GM21367 (cell line): ENCODE results near the gene CLIP1.

Experiments
- ATAC-seq: cut with Tn5 transposase; IDR thresholded peaks from one replicate; pipeline ENCODE4 v1.9.1; 2021; ENCODE audit not compliant: unreplicated experiment

The CLIP1 gene

GRCh38 chr12:122318607-122319605, 103.6 kb downstream of the CLIP1 start:
- ATAC-seq: no peak

GRCh38 chr12:122312926-122313325, 109.5 kb downstream of the CLIP1 start:
- no peak for ATAC-seq

- ATAC-seq: no peak
Measured at GRCh38 chr12:122311696-122312095, 110.8 kb downstream of the CLIP1 start.

GRCh38 chr12:122310626-122311333, 111.7 kb downstream of the CLIP1 start:
- no peak for ATAC-seq

- ATAC-seq: no peak
Measured at GRCh38 chr12:122309564-122310121, 112.8 kb downstream of the CLIP1 start.

- ATAC-seq: no peak
Measured at GRCh38 chr12:122308811-122309210, 113.7 kb downstream of the CLIP1 start.

- no peak for ATAC-seq
Measured at GRCh38 chr12:122306407-122306806, 116.1 kb downstream of the CLIP1 start.

- no peak for ATAC-seq
Measured at GRCh38 chr12:122304924-122305323, 117.5 kb downstream of the CLIP1 start.

- ATAC-seq: no peak
Measured at GRCh38 chr12:122303068-122303467, 119.4 kb downstream of the CLIP1 start.

GRCh38 chr12:122298071-122298748, 124.3 kb downstream of the CLIP1 start:
- no peak for ATAC-seq

GRCh38 chr12:122297494-122297893, 125.0 kb downstream of the CLIP1 start:
- no peak for ATAC-seq

GRCh38 chr12:122295877-122296276, 126.6 kb downstream of the CLIP1 start:
- no peak for ATAC-seq

- ATAC-seq: no peak
Measured at GRCh38 chr12:122293081-122293480, 129.4 kb downstream of the CLIP1 start.

- no peak for ATAC-seq
Measured at GRCh38 chr12:122291431-122291830, 131.0 kb downstream of the CLIP1 start.

GRCh38 chr12:122283680-122284079, 138.8 kb downstream of the CLIP1 start:
- ATAC-seq: no peak

- ATAC-seq: no peak
Measured at GRCh38 chr12:122282061-122282460, 140.4 kb downstream of the CLIP1 start.

GRCh38 chr12:122276242-122276641, 146.2 kb downstream of the CLIP1 start:
- ATAC-seq: no peak

GRCh38 chr12:122275459-122275858, 147.0 kb downstream of the CLIP1 start:
- no peak for ATAC-seq

- ATAC-seq: peak; percentile 92
Measured at GRCh38 chr12:122266230-122266901, 156.1 kb downstream of the CLIP1 start, which contains the start of gene VPS33A. TSS of gene VPS33A (minus strand) at chr12:122266494. CDS start at chr12:122266408, 86 bp downstream.

GRCh38 chr12:122265886-122266229, 156.6 kb downstream of the CLIP1 start:
- ATAC-seq: peak; percentile 19
